Keratinocyte (primary cell): Measurements from ENCODE around the gene TNIK. TPM values are rescaled to one million over a fixed set of nuclear protein-coding genes. Genes with fewer than 3 reads are reported as not detected.

ENCODE experiments used
- DNase-seq: peaks from one replicate; pipeline ENCODE4 v3.0.0-alpha.2; 2011; ENCODE audit warnings: low read depth, missing footprints, low spot score
- FAIRE-seq: peaks from 2 replicates; lab custom pipeline; 2011; peaks lifted over from hg19 to GRCh38; lab: Jason Lieb, UNC
- H2AFZ ChIP-seq: 2 replicates; pipeline ENCODE4 v1.6.0; 2012; ENCODE audit warnings: low read length, control low read depth, inconsistent platforms; ENCODE audit not compliant: control insufficient read depth
- H3K27ac ChIP-seq: 2 replicates; pipeline ENCODE4 v1.5.1; 2011; ENCODE audit warnings: low read length; ENCODE audit not compliant: control insufficient read depth, insufficient read depth
- H3K27me3 ChIP-seq: 3 replicates; pipeline ENCODE4 v1.6.0; 2011; ENCODE audit warnings: low read length; ENCODE audit not compliant: control insufficient read depth, insufficient read depth; ENCODE audit errors: extremely low read depth
- H3K36me3 ChIP-seq, 2 experiments: 2 replicates in 1 of 2; 3 replicates in 1 of 2; pipeline ENCODE4 v1.5.1; 2011; ENCODE audit warnings: low read length in 2 of 2, mild to moderate bottlenecking in 1 of 2; ENCODE audit not compliant: control insufficient read depth in 2 of 2, insufficient read depth in 2 of 2; ENCODE audit errors: extremely low read depth in 1 of 2
- H3K4me1 ChIP-seq: 3 replicates; pipeline ENCODE4 v1.5.1; 2011; ENCODE audit warnings: low read length; ENCODE audit not compliant: control insufficient read depth, insufficient read depth; ENCODE audit errors: extremely low read depth
- H3K4me2 ChIP-seq: 3 replicates; pipeline ENCODE4 v1.6.0; 2011; ENCODE audit warnings: low read depth, low read length; ENCODE audit not compliant: control insufficient read depth, insufficient read depth; ENCODE audit errors: extremely low read depth
- H3K4me3 ChIP-seq, 3 experiments: fragments of 200-600 bp in 1 of 3; sonication (generic) in 1 of 3; 2 replicates in 2 of 3; 3 replicates in 1 of 3; pipeline ENCODE4 v1.5.1; 2011 to 2016; ENCODE audit warnings: low read length in 3 of 3, mild to moderate bottlenecking in 3 of 3, control low read depth in 2 of 3, inconsistent platforms in 1 of 3, low read depth in 1 of 3, mixed read lengths in 1 of 3, mixed run types in 1 of 3, moderate library complexity in 1 of 3; ENCODE audit not compliant: control insufficient read depth in 2 of 3, insufficient read depth in 2 of 3; ENCODE audit errors: extremely low read depth in 1 of 3
- H3K79me2 ChIP-seq: 2 replicates; pipeline ENCODE4 v1.6.0; 2012; ENCODE audit warnings: low read length; ENCODE audit not compliant: control insufficient read depth, insufficient read depth
- H3K9ac ChIP-seq: 3 replicates; pipeline ENCODE4 v1.6.0; 2011; ENCODE audit warnings: low read length; ENCODE audit not compliant: control insufficient read depth, insufficient read depth; ENCODE audit errors: extremely low read depth
- H3K9me1 ChIP-seq: 3 replicates; pipeline ENCODE4 v1.6.0; 2011; ENCODE audit warnings: low read length; ENCODE audit not compliant: control insufficient read depth, insufficient read depth; ENCODE audit errors: extremely low read depth
- H3K9me3 ChIP-seq: 2 replicates; pipeline ENCODE4 v1.5.1; 2012; ENCODE audit warnings: low read depth, low read length; ENCODE audit not compliant: control insufficient read depth
- H4K20me1 ChIP-seq: 3 replicates; pipeline ENCODE4 v1.6.0; 2011; ENCODE audit warnings: low read length; ENCODE audit not compliant: control insufficient read depth, insufficient read depth; ENCODE audit errors: extremely low read depth
- CTCF ChIP-seq, 3 experiments: IDR thresholded peaks in 1 of 3; conservative IDR thresholded peaks in 1 of 3; optimal IDR thresholded peaks in 1 of 3; 2 replicates in 2 of 3; 3 replicates in 1 of 3; pipeline versions ENCODE3 to v1.5.1; 2011; ENCODE audit warnings: low read length in 3 of 3, mild to moderate bottlenecking in 3 of 3, moderate library complexity in 2 of 3, control low read depth in 1 of 3, inconsistent platforms in 1 of 3; ENCODE audit not compliant: insufficient read depth in 2 of 3; ENCODE audit errors: extremely low read depth in 1 of 3
- EZH2 ChIP-seq: IDR thresholded peaks from one replicate; pipeline ENCODE4 v1.6.1; 2012; ENCODE audit warnings: inconsistent platforms, mild to moderate bottlenecking, low read length, moderate library complexity
- dilution Hi-C: fragments of 300-500 bp; cut with MboI; formaldehyde crosslinking; loops from one replicate; pipeline ENCODE4 v1.7.0; 2020; ENCODE audit warnings: low sequenced_read_pairs; ENCODE audit not compliant: extremely low pct_ligation_motif_present
- polyA plus RNA-seq, 5 experiments: library from polyadenylated mRNA; depleted of rRNA in 3 of 5; stranded (reverse) in 3 of 5; stranded (forward) in 1 of 5; unstranded in 1 of 5; fragments of >200 nt; gene quantifications; 1 replicate in 1 of 5; 2 replicates in 3 of 5; 3 replicates in 1 of 5; pipeline versions ENCODE4 v1.2.1 to v1.2.3, GENCODE V29; 2011 to 2012; ENCODE audit warnings: missing spikeins in 2 of 5, low read depth in 1 of 5, low replicate concordance in 1 of 5

Gene TNIK
- polyA plus RNA-seq, 1 donor (not counting 4 experiments of a cell fraction or from before 2014, with no cell fraction given) = 4.4 TPM

- Histone ChIP-seq H3K79me2 (no peaks in the 10 kb centered on the region), H3K27ac (no peak overlapping the region), H3K4me2 (no peak overlapping the region), H3K9me1 (no peaks in the 10 kb centered on the region), H3K4me3 (no peak overlapping the region), H3K27me3 (no peaks in the 10 kb centered on the region), H3K36me3 (no peaks in the 10 kb centered on the region), H3K4me1 (no peaks in the 10 kb centered on the region), H4K20me1 (no peaks in the 10 kb centered on the region), H2AFZ (no peak overlapping the region), H3K9ac (no peak overlapping the region), H3K9me3 (no peaks in the 10 kb centered on the region)
- DNase-seq (no peak), FAIRE-seq (no peak)
- TF ChIP-seq EZH2 (no peak), CTCF (optimal IDR thresholded peaks at IDR 0.05 in 1 of 3, IDR thresholded peaks at IDR 0.05 in 1 of 3, conservative IDR thresholded peaks at IDR 0.05 in 1 of 3; ENCODE audit: extremely low read depth in 1 of 3, insufficient read depth in 2 of 3, low read length in 3 of 3) (no peak)
- dilution Hi-C loops = no loop called here
Observed at GRCh38 chr3:171054921-171055320, 405.3 kb downstream of the TNIK start.

GRCh38 chr3:171054231-171054630 is 406.0 kb downstream of the TNIK start:
- dilution Hi-C loops = no loop called here
- Histone ChIP-seq H3K9me1 (no peaks in the 10 kb centered on the region), H3K4me2 (no peak overlapping the region), H3K4me3 (no peak overlapping the region), H3K9me3 (no peaks in the 10 kb centered on the region), H3K9ac (no peak overlapping the region), H3K4me1 (no peaks in the 10 kb centered on the region), H3K27ac (no peak overlapping the region), H4K20me1 (no peaks in the 10 kb centered on the region), H2AFZ (no peak overlapping the region), H3K79me2 (no peaks in the 10 kb centered on the region), H3K36me3 (no peaks in the 10 kb centered on the region), H3K27me3 (no peaks in the 10 kb centered on the region)
- FAIRE-seq (no peak), DNase-seq (no peak)
- TF ChIP-seq CTCF (optimal IDR thresholded peaks at IDR 0.05 in 1 of 3, IDR thresholded peaks at IDR 0.05 in 1 of 3, conservative IDR thresholded peaks at IDR 0.05 in 1 of 3; ENCODE audit: extremely low read depth in 1 of 3, insufficient read depth in 2 of 3, low read length in 3 of 3) (no peak), EZH2 (no peak)
